Measurements from ENCODE around the gene EMC7. TPM values are rescaled to one million over a fixed set of nuclear protein-coding genes. Genes with fewer than 3 reads are reported as not detected.

Gene EMC7
- 28.8 and 36.9 TPM in 2 replicates for total RNA-seq (ENCODE audit: low replicate concordance)

GRCh38 chr15:34101366-34102174 is at the start of gene EMC7, which contains the start of gene PGBD4:
Gene EMC7, minus strand, starts transcription at chr15:34101862. Its CDS starts 23 bp downstream, at chr15:34101839.
Gene PGBD4, plus strand, starts transcription at chr15:34102083. Its CDS starts 449 bp downstream, at chr15:34102532.

GRCh38 chr15:34038871-34039789 is 62.5 kb downstream of the EMC7 start, which contains the start of gene AVEN:
Gene AVEN, minus strand, starts transcription at chr15:34039204. Its CDS starts 158 bp downstream, at chr15:34039046.

Other genes starting within 250 kb of the EMC7 start
- gene CHRM5, start 133.4 kb downstream of the EMC7 start, total RNA-seq (ENCODE audit: low replicate concordance) = 0.15 TPM in 1 of 2 replicates, not detected in the other
- 9.8 and 46.8 TPM in 2 replicates for gene AVEN, start 62.7 kb downstream of the EMC7 start, total RNA-seq (ENCODE audit: low replicate concordance)
- gene PGBD4, start 221 bp upstream of the EMC7 start, total RNA-seq (ENCODE audit: low replicate concordance) = 1.5 and 1.6 TPM in 2 replicates
- gene KATNBL1, start 108.2 kb upstream of the EMC7 start, total RNA-seq (ENCODE audit: low replicate concordance) = 10.3 and 35.6 TPM in 2 replicates
- gene EMC4, start 123.2 kb upstream of the EMC7 start, total RNA-seq (ENCODE audit: low replicate concordance) = 143 and 202 TPM in 2 replicates
- 10.1 and 14.5 TPM in 2 replicates for gene SLC12A6, start 235.9 kb upstream of the EMC7 start, total RNA-seq (ENCODE audit: low replicate concordance)
- gene NOP10, start 241.3 kb upstream of the EMC7 start, total RNA-seq (ENCODE audit: low replicate concordance) = 128 and 253 TPM in 2 replicates
- not detected in 2 replicates for gene NUTM1, start 241.5 kb upstream of the EMC7 start, total RNA-seq (ENCODE audit: low replicate concordance)

All from smooth muscle cell of the coronary artery (primary cell).